ENCODE data around the gene MAPK8IP1. TPM values are rescaled to one million over a fixed set of nuclear protein-coding genes. Genes with fewer than 3 reads are reported as not detected.
"Not testable (repeated sequence)": the region's sequence is repeated elsewhere in the genome, so short reads cannot be mapped to it uniquely, and the experiment has no call there.

Gene MAPK8IP1
- total RNA-seq, 1 experiment from 2014 or later = 0.35 TPM

GRCh38 chr11:45886816-45887520 is 1.5 kb downstream of the MAPK8IP1 start:
- no peak for DNase-seq (ENCODE audit: extremely low read depth, low read depth)

- DNase-seq (ENCODE audit: extremely low read depth, low read depth) = no peak
Measured at GRCh38 chr11:45887587-45887986, 2.1 kb downstream of the MAPK8IP1 start.

- no peak for DNase-seq (ENCODE audit: extremely low read depth, low read depth)
Measured at GRCh38 chr11:45889555-45889954, 4.1 kb downstream of the MAPK8IP1 start.

- DNase-seq (ENCODE audit: extremely low read depth, low read depth) = no peak
Measured at GRCh38 chr11:45889966-45890365, 4.5 kb downstream of the MAPK8IP1 start.

- no peak for DNase-seq (ENCODE audit: extremely low read depth, low read depth)
Measured at GRCh38 chr11:45890886-45891550, 5.6 kb downstream of the MAPK8IP1 start.

- DNase-seq (ENCODE audit: extremely low read depth, low read depth) = no peak
Measured at GRCh38 chr11:45892856-45893255, 7.4 kb downstream of the MAPK8IP1 start.

GRCh38 chr11:45894555-45895247 is 9.2 kb downstream of the MAPK8IP1 start:
- no peak for DNase-seq (ENCODE audit: extremely low read depth, low read depth)

GRCh38 chr11:45895553-45896259 is 10.3 kb downstream of the MAPK8IP1 start:
- DNase-seq (ENCODE audit: extremely low read depth, low read depth) = no peak

GRCh38 chr11:45896422-45896984 is 11.1 kb downstream of the MAPK8IP1 start:
- DNase-seq (ENCODE audit: extremely low read depth, low read depth) = no peak

GRCh38 chr11:45897556-45897955 is 12.1 kb downstream of the MAPK8IP1 start:
- DNase-seq (ENCODE audit: extremely low read depth, low read depth) = no peak

- DNase-seq (ENCODE audit: extremely low read depth, low read depth) = no peak
Measured at GRCh38 chr11:45899086-45899447, 13.6 kb downstream of the MAPK8IP1 start.

- peak; percentile 38 for DNase-seq (ENCODE audit: extremely low read depth, low read depth)
Measured at GRCh38 chr11:45899448-45900174, 14.2 kb downstream of the MAPK8IP1 start.

- not testable (repeated sequence) for DNase-seq (ENCODE audit: extremely low read depth, low read depth)
Measured at GRCh38 chr11:45900175-45900800, 14.8 kb downstream of the MAPK8IP1 start.

- DNase-seq (ENCODE audit: extremely low read depth, low read depth) = no peak
Measured at GRCh38 chr11:45900916-45901617, 15.6 kb downstream of the MAPK8IP1 start.

- no peak for DNase-seq (ENCODE audit: extremely low read depth, low read depth)
Measured at GRCh38 chr11:45901626-45902025, 16.2 kb downstream of the MAPK8IP1 start.

GRCh38 chr11:45902452-45903380 is 17.3 kb downstream of the MAPK8IP1 start:
- DNase-seq (ENCODE audit: extremely low read depth, low read depth) = no peak

GRCh38 chr11:45904309-45904915 is 19.0 kb downstream of the MAPK8IP1 start:
- DNase-seq (ENCODE audit: extremely low read depth, low read depth) = no peak

GRCh38 chr11:45905095-45905494 is 19.6 kb downstream of the MAPK8IP1 start:
- DNase-seq (ENCODE audit: extremely low read depth, low read depth) = no peak
